Prostate gland (tissue), 2 donors: ENCODE measurements around the gene ATP1B4.

Source experiments
- POLR2A ChIP-seq: fragments of 450-650 bp; IDR thresholded peaks from one replicate; pipeline ENCODE4 v1.6.1; 2016; ENCODE audit warnings: antibody characterized with exemption, mild to moderate bottlenecking
- POLR2AphosphoS5 ChIP-seq: sonication (generic); formaldehyde crosslinking; IDR thresholded peaks from one replicate; pipeline ENCODE4 v1.6.1; 2017; ENCODE audit warnings: antibody characterized with exemption
- TF ChIP-seq, protein P1 (sequence below), 4 experiments: fragments of 200-600 bp in 2 of 4; fragments of 450-650 bp in 2 of 4; sonication (generic) in 2 of 4; IDR thresholded peaks; 1 replicate in 3 of 4; 2 replicates in 1 of 4; pipeline ENCODE4 v1.5.1; 2016 to 2019; ENCODE audit warnings: antibody characterized with exemption in 4 of 4, mild to moderate bottlenecking in 2 of 4, moderate library complexity in 2 of 4

DNA sequence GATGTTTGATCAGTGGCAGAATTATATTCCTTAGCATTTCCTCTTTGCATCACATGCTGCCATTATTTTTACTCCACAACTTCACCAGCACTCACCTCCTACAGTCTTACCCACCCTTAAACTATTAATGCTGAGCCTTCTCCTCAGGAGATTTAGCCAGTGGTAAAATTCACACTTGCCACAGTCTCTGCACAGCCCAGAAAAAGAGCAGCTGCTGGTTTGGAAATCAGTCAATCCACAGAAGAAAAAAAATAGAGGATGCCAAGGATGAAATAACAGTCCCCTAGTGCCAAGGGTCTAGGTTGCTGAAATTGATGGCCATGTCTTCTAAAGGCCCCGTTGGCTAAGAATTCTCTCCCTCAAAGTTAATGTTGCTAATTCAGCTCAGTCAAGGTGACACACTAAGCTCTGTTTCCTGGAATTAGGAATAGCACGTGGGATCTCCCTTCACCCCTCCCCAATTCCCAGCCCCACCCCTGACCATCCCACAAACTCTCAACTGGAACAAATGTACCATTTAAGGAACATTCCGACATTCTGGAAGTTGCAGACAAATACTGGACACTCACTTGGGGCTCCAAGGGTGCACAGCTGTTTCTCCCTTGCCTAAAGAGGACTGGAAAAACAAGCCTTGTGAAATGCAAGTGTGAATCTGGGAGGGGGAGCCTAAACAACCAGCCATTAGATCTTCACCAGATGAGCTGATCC is 5.7 kb downstream of the ATP1B4 start:
- TF ChIP-seq POLR2A (no peak), POLR2AphosphoS5 (no peak)
- TF ChIP-seq, protein P1, sequence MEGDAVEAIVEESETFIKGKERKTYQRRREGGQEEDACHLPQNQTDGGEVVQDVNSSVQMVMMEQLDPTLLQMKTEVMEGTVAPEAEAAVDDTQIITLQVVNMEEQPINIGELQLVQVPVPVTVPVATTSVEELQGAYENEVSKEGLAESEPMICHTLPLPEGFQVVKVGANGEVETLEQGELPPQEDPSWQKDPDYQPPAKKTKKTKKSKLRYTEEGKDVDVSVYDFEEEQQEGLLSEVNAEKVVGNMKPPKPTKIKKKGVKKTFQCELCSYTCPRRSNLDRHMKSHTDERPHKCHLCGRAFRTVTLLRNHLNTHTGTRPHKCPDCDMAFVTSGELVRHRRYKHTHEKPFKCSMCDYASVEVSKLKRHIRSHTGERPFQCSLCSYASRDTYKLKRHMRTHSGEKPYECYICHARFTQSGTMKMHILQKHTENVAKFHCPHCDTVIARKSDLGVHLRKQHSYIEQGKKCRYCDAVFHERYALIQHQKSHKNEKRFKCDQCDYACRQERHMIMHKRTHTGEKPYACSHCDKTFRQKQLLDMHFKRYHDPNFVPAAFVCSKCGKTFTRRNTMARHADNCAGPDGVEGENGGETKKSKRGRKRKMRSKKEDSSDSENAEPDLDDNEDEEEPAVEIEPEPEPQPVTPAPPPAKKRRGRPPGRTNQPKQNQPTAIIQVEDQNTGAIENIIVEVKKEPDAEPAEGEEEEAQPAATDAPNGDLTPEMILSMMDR (IDR thresholded peaks at IDR 0.05) = no peak
